ENCODE results near the gene SCN3B. TPM values are rescaled to one million over a fixed set of nuclear protein-coding genes. Genes with fewer than 3 reads are reported as not detected.

The SCN3B gene
- total and polyA plus RNA-seq, 8 donors, result 0.15 to 2.2 (median 0.38) TPM; not detected in 3

DNA sequence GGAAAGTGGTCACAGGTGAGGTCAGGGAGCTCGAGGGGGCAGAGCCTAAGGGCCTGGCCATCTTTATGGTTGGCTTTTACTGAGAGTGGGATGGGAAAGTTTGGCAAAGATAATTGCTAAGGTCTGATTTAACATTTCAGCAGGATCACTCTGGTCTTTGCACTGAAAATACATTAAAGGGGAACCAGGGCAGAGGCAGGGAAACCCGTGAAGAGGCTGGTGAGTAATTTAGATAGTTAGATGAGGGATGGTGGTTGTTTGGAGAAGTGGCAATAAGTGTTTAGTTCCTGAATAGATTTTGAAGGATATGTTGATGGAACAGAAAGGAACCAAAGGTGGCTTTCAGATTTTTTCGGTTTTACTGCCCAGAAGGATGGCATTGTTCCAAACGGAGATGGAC, 50.8 kb downstream of the SCN3B start:
- no peak for TF ChIP-seq CTCF (IDR thresholded peaks at IDR 0.05)
- no peak for TF ChIP-seq EP300 (IDR thresholded peaks at IDR 0.05)
- TF ChIP-seq POLR2AphosphoS5 (IDR thresholded peaks at IDR 0.05), result no peak
- no peak for TF ChIP-seq POLR2A (IDR thresholded peaks at IDR 0.05)
- no peak for DNase-seq
- H3K27me3 ChIP-seq, result no peaks in the 10 kb centered on the region
- H3K4me1 ChIP-seq, result no peaks in the 10 kb centered on the region
- no peak overlapping the region for H3K27ac ChIP-seq
- WGBS, 5 donors, result 74 to 80% (median 74%) methylated on average over 4 of the region's 4 CpGs
- H3K4me3 ChIP-seq, result no peak overlapping the region
- no peaks in the 10 kb centered on the region for H3K9me3 ChIP-seq
- intact Hi-C loops (cut with DNase I; ENCODE audit: low total_unique reads), result no loop called here
- H3K36me3 ChIP-seq, result peaks cover 43 to 97% (median 94%) of the 10 kb centered on the region in 4 donors

- Histone ChIP-seq H3K4me1 (no peaks in the 10 kb centered on the region), H3K27ac (no peak overlapping the region), H3K4me3 (no peak overlapping the region), H3K9me3 (no peaks in the 10 kb centered on the region), H3K36me3 (peaks cover 31 to 91% (median 86%) of the 10 kb centered on the region in 4 donors), H3K27me3 (no peaks in the 10 kb centered on the region)
- 38 to 72% (median 48%) methylated on average over 4 of the region's 4 CpGs for WGBS, 5 donors
- no peak for DNase-seq
- TF ChIP-seq POLR2AphosphoS5 (IDR thresholded peaks at IDR 0.05), result no peak
- TF ChIP-seq CTCF (IDR thresholded peaks at IDR 0.05), result no peak
- no peak for TF ChIP-seq POLR2A (IDR thresholded peaks at IDR 0.05)
- TF ChIP-seq EP300 (IDR thresholded peaks at IDR 0.05), result no peak
- intact Hi-C loops (cut with DNase I; ENCODE audit: low total_unique reads), result no loop called here
These were observed 52.7 kb downstream of the SCN3B start for GRCh38 chr11:123601743-123602142.

GRCh38 chr11:123601136-123601535, 53.3 kb downstream of the SCN3B start:
- H3K36me3 ChIP-seq, result peaks cover 25 to 88% (median 84%) of the 10 kb centered on the region in 4 donors

GRCh38 chr11:123597859-123598258, 56.6 kb downstream of the SCN3B start:
- intact Hi-C loops (cut with DNase I; ENCODE audit: low total_unique reads), result no loop called here
- Histone ChIP-seq H3K4me3 (no peak overlapping the region), H3K36me3 (peaks cover 15 to 78% (median 62%) of the 10 kb centered on the region in 4 donors), H3K9me3 (no peaks in the 10 kb centered on the region), H3K4me1 (peaks cover 13 to 22% (median 14%) of the 10 kb centered on the region in 4 donors), H3K27ac (no peak overlapping the region), H3K27me3 (no peaks in the 10 kb centered on the region)
- no peak for TF ChIP-seq POLR2AphosphoS5 (IDR thresholded peaks at IDR 0.05)
- no peak for DNase-seq
- 91 to 97% (median 97%) methylated on average over 2 of the region's 2 CpGs for WGBS, 5 donors

More at GRCh38 chr11:123601136-123601535, 53.3 kb downstream of the SCN3B start:
- WGBS, 5 donors, result 83 to 92% (median 85%) methylated on average over 4 of the region's 4 CpGs
- no peak for DNase-seq
- Histone ChIP-seq H3K9me3 (no peaks in the 10 kb centered on the region), H3K27me3 (no peaks in the 10 kb centered on the region), H3K4me3 (no peak overlapping the region), H3K4me1 (no peaks in the 10 kb centered on the region), H3K27ac (no peak overlapping the region)
- intact Hi-C loops (cut with DNase I; ENCODE audit: low total_unique reads), result no loop called here
- TF ChIP-seq EP300 (IDR thresholded peaks at IDR 0.05), result no peak
- no peak for TF ChIP-seq POLR2A (IDR thresholded peaks at IDR 0.05)
- TF ChIP-seq CTCF (IDR thresholded peaks at IDR 0.05), result no peak

DNA sequence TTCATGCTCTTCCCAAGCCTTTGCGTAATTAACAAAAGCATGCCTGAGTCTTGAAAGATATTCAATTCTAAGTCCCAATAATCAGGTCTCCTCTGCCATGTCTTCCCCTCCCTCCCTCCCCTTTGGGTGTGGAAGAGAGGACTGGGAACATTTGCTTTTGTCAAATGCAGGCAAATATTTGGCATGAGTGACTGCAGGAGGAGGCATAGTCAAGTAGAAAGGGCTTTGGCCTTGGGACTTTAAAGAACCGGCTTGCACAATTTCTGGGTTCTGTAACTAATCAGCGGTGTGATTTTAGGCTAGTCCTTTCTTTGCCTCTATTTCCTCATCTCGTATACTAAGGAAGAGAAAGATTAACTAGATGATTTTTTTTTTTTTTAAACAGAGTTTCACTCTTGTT, 59.5 kb downstream of the SCN3B start:
- no peak for DNase-seq
- peak overlapping the region in 1 of 4 donors; percentile 50 for H3K4me3 ChIP-seq
- H3K27me3 ChIP-seq, result no peaks in the 10 kb centered on the region
- intact Hi-C loops (cut with DNase I; ENCODE audit: low total_unique reads), result no loop called here
- H3K9me3 ChIP-seq, result no peaks in the 10 kb centered on the region
- TF ChIP-seq CTCF (IDR thresholded peaks at IDR 0.05) (no peak), EP300 (IDR thresholded peaks at IDR 0.05) (no peak), POLR2A (IDR thresholded peaks at IDR 0.05) (no peak), POLR2AphosphoS5 (IDR thresholded peaks at IDR 0.05) (no peak)
- WGBS, 5 donors, result 51 to 81% (median 58%) methylated on average over 4 of the region's 4 CpGs
- peak overlapping the region in 3 of 5 donors; percentile 46 to 88 (median 71) for H3K27ac ChIP-seq
- H3K4me1 ChIP-seq, result peaks cover 18 to 27% (median 20%) of the 10 kb centered on the region in 4 donors
- H3K36me3 ChIP-seq, result peaks cover 3 to 61% (median 34%) of the 10 kb centered on the region in 4 donors

Data from stomach (tissue), 9 donors.